Activated naive CD4-positive, alpha-beta T cell treated with anti-CD3 and anti-CD28 coated beads, Interleukin-2, amount 50 U/mL, for 72 hours (primary cell): Measurements from ENCODE around the gene PNMA8B. TPM values are rescaled to one million over a fixed set of nuclear protein-coding genes. Genes with fewer than 3 reads are reported as not detected.

Source experiments
- ATAC-seq, 2 donors: fragments of 150-1000 bp; cut with Tn5 transposase; 2 replicates each; pipeline ENCODE4 v1.10.0; 2021; ENCODE audit warnings: mild to moderate bottlenecking in 2 of 2, moderate library complexity in 2 of 2
- DNase-seq, 2 donors: peaks; one replicate each; pipeline ENCODE4 v3.0.0; 2021 to 2022; ENCODE audit warnings: low spot score in 2 of 2
- H3K27ac Mint-ChIP-seq, 2 donors: one replicate each; pipeline ENCODE4 v1.8.0; 2022; ENCODE audit warnings: mild to moderate bottlenecking in 2 of 2, mixed read lengths in 2 of 2
- H3K36me3 Mint-ChIP-seq, 2 donors: one replicate each; pipeline ENCODE4 v1.8.0; 2022; ENCODE audit warnings: mixed read lengths in 2 of 2
- H3K9me3 Mint-ChIP-seq, 2 donors: one replicate each; pipeline ENCODE4 v1.8.0; 2022; ENCODE audit warnings: mixed read lengths in 2 of 2
- total RNA-seq, 2 donors: library from RNA; stranded (reverse); gene quantifications; one replicate each; pipeline ENCODE4 v1.2.3, GENCODE V29; 2022

Gene PNMA8B
- total RNA-seq, 2 donors from 2014 or later, result 0.06 to 0.43 TPM

DNA sequence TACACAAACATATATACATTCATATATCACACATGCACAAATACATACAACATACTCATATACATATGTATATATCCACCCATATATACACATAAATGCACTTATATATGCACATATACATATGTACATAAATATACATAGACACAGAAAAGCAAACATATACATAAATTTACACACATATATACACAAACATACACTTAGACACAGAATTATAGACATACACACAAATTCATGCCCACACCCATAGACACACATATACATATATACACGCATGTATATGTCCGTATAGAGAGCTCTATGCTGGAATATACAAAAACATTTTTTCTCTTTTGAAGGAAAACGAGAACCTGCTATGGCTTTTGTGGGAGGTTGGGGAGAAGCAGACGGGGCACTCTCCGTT lies 44.9 kb downstream of the PNMA8B start:
- Mint-ChIP-seq H3K27ac (no peak overlapping the region), H3K9me3 (peaks cover 7% of the 10 kb centered on the region in 2 donors), H3K36me3 (peaks cover 9% of the 10 kb centered on the region in 2 donors)
- no peak for DNase-seq
- ATAC-seq, result no peak

DNA sequence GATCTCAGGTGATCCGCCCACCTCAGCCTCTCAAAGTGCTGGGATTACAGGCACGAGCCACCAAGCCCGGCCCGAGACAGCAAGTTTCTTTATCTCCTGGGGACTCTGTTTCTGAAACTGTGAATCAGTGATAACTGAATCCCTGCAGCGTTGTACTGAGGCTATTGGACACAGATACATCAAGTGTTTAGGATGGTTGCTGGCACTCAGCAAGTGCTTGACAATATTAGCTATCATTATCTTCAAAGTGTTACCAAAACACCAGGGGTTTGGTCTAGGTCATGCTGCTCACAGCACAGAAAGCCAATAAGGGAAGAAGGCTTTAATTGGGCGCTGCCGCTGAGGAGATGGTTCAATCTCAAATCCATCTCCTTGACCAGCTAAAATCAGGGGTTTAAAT lies 46.4 kb downstream of the PNMA8B start:
- DNase-seq (no peak), ATAC-seq (no peak)
- H3K9me3 Mint-ChIP-seq, result peaks cover 7% of the 10 kb centered on the region in 2 donors
- no peak overlapping the region for H3K27ac Mint-ChIP-seq
- H3K36me3 Mint-ChIP-seq, result peaks cover 9% of the 10 kb centered on the region in 2 donors

DNA sequence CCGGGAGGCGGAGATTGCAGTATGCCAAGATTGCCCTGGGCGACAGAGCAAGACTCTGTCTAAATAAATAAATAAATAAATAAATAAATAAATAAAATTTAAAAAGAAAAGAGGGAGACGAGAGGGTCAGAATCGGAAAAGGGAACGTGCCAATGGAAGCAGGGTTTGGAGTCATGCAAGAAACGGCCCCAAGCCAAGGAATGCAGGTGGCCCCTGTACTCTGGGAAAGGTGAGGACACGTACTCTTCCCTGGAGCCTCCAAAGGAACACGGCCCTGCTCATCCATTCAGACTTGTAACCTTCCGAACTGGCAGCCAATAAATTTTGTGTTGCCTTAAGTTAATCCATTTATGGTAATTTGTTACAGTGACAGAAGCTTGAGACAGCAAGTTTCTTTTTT lies 47.1 kb downstream of the PNMA8B start:
- peaks cover 7% of the 10 kb centered on the region in 2 donors for H3K9me3 Mint-ChIP-seq
- ATAC-seq (no peak), DNase-seq (no peak)
- peaks cover 9% of the 10 kb centered on the region in 2 donors for H3K36me3 Mint-ChIP-seq
- no peak overlapping the region for H3K27ac Mint-ChIP-seq

DNA sequence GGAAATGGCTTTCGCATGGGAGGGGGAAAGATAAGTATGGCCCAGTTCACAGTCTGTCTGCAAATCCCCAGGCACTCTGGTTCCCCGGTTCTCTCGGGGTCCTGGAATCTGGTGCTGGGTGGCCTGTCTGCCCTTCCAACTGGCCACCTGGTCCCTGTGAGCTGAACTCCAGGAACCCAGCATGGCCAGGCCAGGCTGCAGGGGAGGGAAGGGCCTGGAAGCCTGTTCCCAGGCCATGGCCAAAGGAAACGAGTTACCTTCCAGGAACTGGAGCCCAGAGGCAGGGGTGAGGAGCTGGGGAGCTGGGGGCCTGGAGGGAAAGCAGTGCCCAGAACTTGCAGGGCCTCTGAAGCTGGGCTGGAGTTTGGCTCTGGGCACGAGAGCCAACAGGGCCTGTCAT lies 47.8 kb downstream of the PNMA8B start:
- DNase-seq (no peak), ATAC-seq (no peak)
- Mint-ChIP-seq H3K27ac (no peak overlapping the region), H3K36me3 (peaks cover 9% of the 10 kb centered on the region in 2 donors), H3K9me3 (peaks cover 7% of the 10 kb centered on the region in 2 donors)

- ATAC-seq, result no peak
- H3K27ac Mint-ChIP-seq, result no peak overlapping the region
- H3K36me3 Mint-ChIP-seq, result peaks cover 9% of the 10 kb centered on the region in 2 donors
- peaks cover 7% of the 10 kb centered on the region in 2 donors for H3K9me3 Mint-ChIP-seq
- no peak for DNase-seq
These were observed 48.7 kb downstream of the PNMA8B start for GRCh38 chr19:46447006-46447405.

DNA sequence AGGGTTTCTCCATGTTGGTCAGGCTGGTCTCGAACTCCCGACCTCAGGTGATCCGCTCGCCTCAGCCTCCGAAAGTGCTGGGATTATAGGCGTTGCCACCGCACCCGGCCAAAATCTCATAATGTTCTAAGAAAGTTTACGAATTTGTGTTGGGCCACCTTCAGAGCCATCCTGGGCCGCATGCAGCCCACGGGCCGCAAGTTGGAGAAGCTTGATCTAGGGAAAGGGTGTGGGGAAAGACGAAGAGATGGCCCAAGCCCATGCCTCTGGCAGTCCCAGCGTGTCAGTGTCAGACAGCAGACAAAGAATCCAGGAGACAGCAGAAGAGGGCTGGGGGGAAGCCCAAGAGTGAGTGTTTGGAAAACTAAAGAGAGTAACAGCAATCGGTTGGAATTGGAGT lies 49.6 kb downstream of the PNMA8B start:
- no peak overlapping the region for H3K27ac Mint-ChIP-seq
- DNase-seq, result no peak
- ATAC-seq, result no peak
- H3K9me3 Mint-ChIP-seq, result peaks cover 7% of the 10 kb centered on the region in 2 donors
- peaks cover 9% of the 10 kb centered on the region in 2 donors for H3K36me3 Mint-ChIP-seq

DNA sequence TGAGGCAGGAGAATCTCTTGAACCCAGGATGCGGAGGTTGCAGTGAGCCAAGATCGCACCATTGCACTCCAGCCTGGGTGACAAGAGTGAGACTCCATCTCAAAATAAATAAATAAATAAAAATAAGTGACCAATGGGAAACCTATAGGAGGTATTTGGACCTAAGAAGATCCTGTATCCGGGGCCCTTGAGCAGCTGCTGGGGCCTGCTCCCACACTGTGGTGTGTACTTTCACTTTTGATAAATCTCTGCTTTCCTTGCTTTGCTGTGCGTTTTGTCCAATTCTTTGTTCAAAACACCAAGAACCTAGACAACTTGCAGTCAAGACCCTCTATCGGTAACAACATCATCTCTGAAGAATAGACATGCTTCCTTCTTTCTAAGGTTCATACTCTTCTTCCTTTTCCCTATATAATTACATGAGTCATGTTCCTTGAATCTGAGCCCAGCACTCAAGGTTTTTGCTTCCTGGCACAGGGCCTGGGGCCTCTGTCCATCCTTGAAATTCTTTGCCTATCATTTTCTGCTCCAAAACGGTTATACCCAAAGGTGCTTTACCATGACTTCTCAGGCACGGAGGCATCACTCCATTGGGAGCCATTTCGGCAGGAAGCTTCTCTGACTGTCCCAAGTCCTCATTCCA lies 52.7 kb downstream of the PNMA8B start:
- DNase-seq, result no peak
- H3K36me3 Mint-ChIP-seq, result no peaks in the 10 kb centered on the region

DNA sequence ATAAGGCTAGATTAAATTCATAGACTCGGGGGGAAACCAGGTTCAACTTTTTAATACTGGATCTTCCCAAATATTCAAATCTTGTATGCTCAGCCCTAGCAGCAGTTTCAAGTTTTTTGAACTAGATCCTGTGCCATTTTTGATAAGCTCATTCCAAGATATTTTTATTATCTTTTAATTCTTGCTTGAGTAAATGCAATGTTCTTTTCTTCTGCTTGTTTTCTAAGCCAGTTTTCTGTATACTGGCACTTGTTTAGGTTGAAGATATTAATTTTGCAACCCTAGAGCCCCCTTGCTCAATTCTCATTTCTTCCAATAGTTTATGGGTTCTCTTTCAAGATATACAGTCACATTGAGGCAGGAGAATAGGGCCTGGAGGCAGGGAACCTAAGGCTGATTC lies 53.8 kb downstream of the PNMA8B start:
- no peak for DNase-seq
- Mint-ChIP-seq H3K36me3 (no peaks in the 10 kb centered on the region), H3K27ac (no peak overlapping the region), H3K9me3 (no peaks in the 10 kb centered on the region)
- no peak for ATAC-seq

More for the DNA sequence above, 52.7 kb downstream of the PNMA8B start:
- Mint-ChIP-seq H3K27ac (peak overlapping the region in 1 of 2 donors; percentile 7), H3K9me3 (no peaks in the 10 kb centered on the region)
- no peak for ATAC-seq

Other genes with a start within 250 kb of the PNMA8B start
- not detected for gene HIF3A, start 198.8 kb downstream of the PNMA8B start, total RNA-seq
- gene PPP5C, start 148.8 kb downstream of the PNMA8B start, total RNA-seq, result 100 to 1,000 TPM in 1 of 2 donors, 10 to 100 TPM in 1; 73.6 to 118 TPM
- gene CCDC8, start 82.3 kb downstream of the PNMA8B start, total RNA-seq, result not detected
- gene PNMA8C, start 66.9 kb downstream of the PNMA8B start, total RNA-seq, result not detected
- not detected for gene PNMA8A, start 24.3 kb downstream of the PNMA8B start, total RNA-seq
- gene CALM3, start 105.5 kb upstream of the PNMA8B start, total RNA-seq, result 100 to 1,000 TPM; 413 to 615 TPM
- gene PTGIR, start 129.2 kb upstream of the PNMA8B start, total RNA-seq, result 10 to 100 TPM; 14.7 to 38.0 TPM
- gene GNG8, start 140.3 kb upstream of the PNMA8B start, total RNA-seq, result 10 to 100 TPM in 1 of 2 donors, 1 to 10 TPM in 1; 5.2 to 17.4 TPM
- 10 to 100 TPM in 1 of 2 donors, 1 to 10 TPM in 1; 1.9 to 25.9 TPM for gene DACT3, start 165.3 kb upstream of the PNMA8B start, total RNA-seq
- 100 to 1,000 TPM in 1 of 2 donors, 10 to 100 TPM in 1; 76.8 to 129 TPM for gene PRKD2, start 221.2 kb upstream of the PNMA8B start, total RNA-seq